Thyroid gland (tissue), 4 donors: Measurements from ENCODE around the gene RNF217. TPM values are rescaled to one million over a fixed set of nuclear protein-coding genes. Genes with fewer than 3 reads are reported as not detected.

ENCODE experiments used
- DNase-seq, 2 donors: peaks; one replicate each; pipeline ENCODE4 v3.0.0-alpha.2; 2019
- H3K27ac ChIP-seq, 3 donors: fragments of 200-600 bp; sonication (generic); 1 replicate in 2 of 3; 2 replicates in 1 of 3; pipeline ENCODE4 v1.5.1; 2016 to 2019; ENCODE audit warnings: mild to moderate bottlenecking in 1 of 3, moderate library complexity in 1 of 3
- H3K27me3 ChIP-seq: fragments of 200-600 bp; sonication (generic); one replicate; pipeline ENCODE4 v1.5.1; 2019
- H3K36me3 ChIP-seq, 2 donors: fragments of 200-600 bp; sonication (generic); one replicate each; pipeline ENCODE4 v1.5.1; 2016 to 2019
- H3K4me1 ChIP-seq, 2 donors: fragments of 200-600 bp; sonication (generic); one replicate each; pipeline ENCODE4 v1.5.1; 2017 to 2019
- H3K4me3 ChIP-seq, 3 donors: fragments of 200-600 bp; sonication (generic); replicated peaks in 1 of 3; 1 replicate in 2 of 3; 2 replicates in 1 of 3; pipeline ENCODE4 v1.5.1; 2016; ENCODE audit warnings: mild to moderate bottlenecking in 1 of 3
- H3K9me3 ChIP-seq: fragments of 200-600 bp; sonication (generic); one replicate; pipeline ENCODE4 v1.5.1; 2017
- POLR2A ChIP-seq, 2 donors: fragments of 450-650 bp; IDR thresholded peaks; one replicate each; pipeline ENCODE4 v1.6.1; 2017; ENCODE audit warnings: antibody characterized with exemption in 2 of 2, mild to moderate bottlenecking in 2 of 2, moderate library complexity in 1 of 2
- WGBS, 2 donors: methylation state at CpG; one replicate each; pipeline ENCODE4 v1.1.5; 2017; 5-methylcytosine and 5-hydroxymethylcytosine counted together
- intact Hi-C: fragments of 100-400 bp; cut with DNase I; formaldehyde crosslinking; loops from one replicate; pipeline ENCODE4 v1.15.1; 2023
- total RNA-seq, 4 donors: library from RNA; depleted of rRNA; stranded (reverse); fragments of >200 nt; gene quantifications; one replicate each; pipeline ENCODE4 v1.2.3, GENCODE V29; 2016
- TF ChIP-seq, protein P1 (sequence below), 6 experiments: fragments of 200-600 bp in 3 of 6; fragments of 450-650 bp in 3 of 6; sonication (generic) in 3 of 6; IDR thresholded peaks; one replicate each; pipeline ENCODE4 v1.5.1; 2016 to 2019; ENCODE audit warnings: antibody characterized with exemption in 6 of 6, mild to moderate bottlenecking in 2 of 6, inconsistent platforms in 1 of 6, moderate library complexity in 1 of 6

The RNF217 gene
- total RNA-seq, 4 donors from 2014 or later: 29.0 to 53.7 (median 31.0) TPM

GRCh38 chr6:125116710-125117109, 154.5 kb downstream of the RNF217 start:
- Histone ChIP-seq H3K9me3 (no peaks in the 10 kb centered on the region), H3K4me1 (no peaks in the 10 kb centered on the region), H3K27ac (no peak overlapping the region), H3K36me3 (no peaks in the 10 kb centered on the region), H3K4me3 (no peak overlapping the region), H3K27me3 (no peaks in the 10 kb centered on the region)
- TF ChIP-seq, protein P1, sequence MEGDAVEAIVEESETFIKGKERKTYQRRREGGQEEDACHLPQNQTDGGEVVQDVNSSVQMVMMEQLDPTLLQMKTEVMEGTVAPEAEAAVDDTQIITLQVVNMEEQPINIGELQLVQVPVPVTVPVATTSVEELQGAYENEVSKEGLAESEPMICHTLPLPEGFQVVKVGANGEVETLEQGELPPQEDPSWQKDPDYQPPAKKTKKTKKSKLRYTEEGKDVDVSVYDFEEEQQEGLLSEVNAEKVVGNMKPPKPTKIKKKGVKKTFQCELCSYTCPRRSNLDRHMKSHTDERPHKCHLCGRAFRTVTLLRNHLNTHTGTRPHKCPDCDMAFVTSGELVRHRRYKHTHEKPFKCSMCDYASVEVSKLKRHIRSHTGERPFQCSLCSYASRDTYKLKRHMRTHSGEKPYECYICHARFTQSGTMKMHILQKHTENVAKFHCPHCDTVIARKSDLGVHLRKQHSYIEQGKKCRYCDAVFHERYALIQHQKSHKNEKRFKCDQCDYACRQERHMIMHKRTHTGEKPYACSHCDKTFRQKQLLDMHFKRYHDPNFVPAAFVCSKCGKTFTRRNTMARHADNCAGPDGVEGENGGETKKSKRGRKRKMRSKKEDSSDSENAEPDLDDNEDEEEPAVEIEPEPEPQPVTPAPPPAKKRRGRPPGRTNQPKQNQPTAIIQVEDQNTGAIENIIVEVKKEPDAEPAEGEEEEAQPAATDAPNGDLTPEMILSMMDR (IDR thresholded peaks at IDR 0.05): no peak
- no peak for TF ChIP-seq POLR2A (IDR thresholded peaks at IDR 0.05)
- intact Hi-C loops: no loop called here
- 92 to 96% methylated on average over 4 of the region's 4 CpGs for WGBS, 2 donors
- DNase-seq: no peak

DNA sequence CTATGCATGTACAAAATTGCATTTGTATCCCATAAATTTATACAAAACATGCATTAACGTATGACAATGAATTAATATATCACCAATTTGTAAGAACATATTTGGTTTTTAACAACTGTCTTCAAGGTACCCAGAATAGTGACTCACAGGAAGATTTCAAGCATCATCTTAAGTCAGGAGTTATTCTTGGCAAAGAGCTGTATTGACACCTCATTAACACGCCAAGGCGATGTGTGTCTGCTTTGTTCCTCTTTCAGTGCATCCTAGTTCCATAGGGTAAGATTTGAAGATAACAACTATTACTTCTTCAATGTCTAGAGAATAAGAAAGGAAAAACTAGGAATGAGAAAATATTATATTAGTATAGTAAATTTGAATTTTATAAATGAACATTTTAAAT, 155.6 kb downstream of the RNF217 start:
- intact Hi-C loops: no loop called here
- H3K36me3 ChIP-seq: no peaks in the 10 kb centered on the region
- 91 to 93% methylated on average over 3 of the region's 3 CpGs for WGBS, 2 donors
- H3K9me3 ChIP-seq: no peaks in the 10 kb centered on the region
- no peak overlapping the region for H3K4me3 ChIP-seq
- TF ChIP-seq, protein P1 (IDR thresholded peaks at IDR 0.05): no peak
- no peak for TF ChIP-seq POLR2A (IDR thresholded peaks at IDR 0.05)
- H3K4me1 ChIP-seq: no peaks in the 10 kb centered on the region
- H3K27me3 ChIP-seq: no peaks in the 10 kb centered on the region
- no peak overlapping the region for H3K27ac ChIP-seq
- DNase-seq: no peak

GRCh38 chr6:125120054-125120590, 157.9 kb downstream of the RNF217 start:
- WGBS, 2 donors: 75 to 86% methylated on average over 3 of the region's 3 CpGs
- TF ChIP-seq, protein P1 (IDR thresholded peaks at IDR 0.05): no peak
- no peak for TF ChIP-seq POLR2A (IDR thresholded peaks at IDR 0.05)
- DNase-seq: no peak
- Histone ChIP-seq H3K27me3 (no peaks in the 10 kb centered on the region), H3K36me3 (no peaks in the 10 kb centered on the region), H3K4me3 (no peak overlapping the region), H3K4me1 (no peaks in the 10 kb centered on the region), H3K9me3 (no peaks in the 10 kb centered on the region), H3K27ac (no peak overlapping the region)
- intact Hi-C loops: no loop called here

DNA sequence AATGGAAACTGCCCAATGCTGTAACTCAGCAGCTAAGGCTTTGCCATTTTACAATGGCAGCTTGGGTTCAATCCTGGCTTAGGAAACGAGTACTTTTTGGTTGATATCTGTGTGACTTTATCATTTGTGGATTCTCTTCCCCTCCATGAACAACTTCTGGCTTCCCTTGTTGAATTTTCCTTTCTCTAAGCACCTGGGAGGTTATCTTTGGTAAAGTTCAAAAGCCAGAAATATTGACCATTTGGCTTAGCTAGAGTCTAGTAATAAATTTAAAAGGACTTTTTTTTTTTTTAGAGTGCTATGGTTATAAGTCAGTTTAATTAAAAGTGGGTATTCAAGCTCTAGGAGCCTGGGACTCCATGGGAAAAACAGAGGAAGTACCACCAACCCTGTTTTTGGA, 159.7 kb downstream of the RNF217 start:
- TF ChIP-seq POLR2A (IDR thresholded peaks at IDR 0.05): no peak
- TF ChIP-seq, protein P1 (IDR thresholded peaks at IDR 0.05): no peak
- WGBS, 2 donors: 87 to 97% methylated on average over 1 of the region's 1 CpG
- intact Hi-C loops: no loop called here

DNA sequence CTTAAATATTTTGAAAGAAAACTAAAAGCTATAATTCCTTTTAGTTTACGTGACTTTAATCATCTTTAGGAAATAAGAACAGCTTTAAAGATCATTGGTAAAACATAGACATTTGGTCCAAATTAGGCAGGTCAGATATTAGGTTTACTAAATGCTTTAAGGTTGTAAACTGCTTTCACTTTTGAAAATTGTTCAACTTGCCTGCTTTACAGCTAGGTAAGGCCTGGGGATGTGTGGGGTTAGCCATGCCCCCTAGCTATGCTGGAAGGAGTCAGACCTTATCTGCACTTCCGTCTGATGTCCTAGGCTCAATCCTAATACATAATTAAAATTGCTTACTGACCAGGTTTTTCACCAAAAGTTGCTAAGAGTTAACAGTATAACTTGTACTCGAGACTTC, 160.8 kb downstream of the RNF217 start:
- H3K27ac ChIP-seq: no peak overlapping the region
- H3K27me3 ChIP-seq: no peaks in the 10 kb centered on the region
- DNase-seq: no peak
- intact Hi-C loops: no loop called here
- WGBS, 2 donors: 88 to 91% methylated on average over 3 of the region's 3 CpGs
- H3K4me1 ChIP-seq: no peaks in the 10 kb centered on the region
- no peaks in the 10 kb centered on the region for H3K36me3 ChIP-seq
- H3K9me3 ChIP-seq: no peaks in the 10 kb centered on the region
- TF ChIP-seq, protein P1 (IDR thresholded peaks at IDR 0.05): no peak
- no peak for TF ChIP-seq POLR2A (IDR thresholded peaks at IDR 0.05)
- H3K4me3 ChIP-seq: no peak overlapping the region

More for the DNA sequence above, 159.7 kb downstream of the RNF217 start:
- H3K4me3 ChIP-seq: no peak overlapping the region
- H3K9me3 ChIP-seq: no peaks in the 10 kb centered on the region
- H3K36me3 ChIP-seq: no peaks in the 10 kb centered on the region
- H3K4me1 ChIP-seq: no peaks in the 10 kb centered on the region
- no peaks in the 10 kb centered on the region for H3K27me3 ChIP-seq
- H3K27ac ChIP-seq: no peak overlapping the region
- DNase-seq: no peak
